Measurements from ENCODE around the gene PCDHA8. TPM values are rescaled to one million over a fixed set of nuclear protein-coding genes. Genes with fewer than 3 reads are reported as not detected.

The PCDHA8 gene
- total and polyA plus RNA-seq, 10 donors = 0.11 to 0.52 (median 0.25) TPM; not detected in 5

DNA sequence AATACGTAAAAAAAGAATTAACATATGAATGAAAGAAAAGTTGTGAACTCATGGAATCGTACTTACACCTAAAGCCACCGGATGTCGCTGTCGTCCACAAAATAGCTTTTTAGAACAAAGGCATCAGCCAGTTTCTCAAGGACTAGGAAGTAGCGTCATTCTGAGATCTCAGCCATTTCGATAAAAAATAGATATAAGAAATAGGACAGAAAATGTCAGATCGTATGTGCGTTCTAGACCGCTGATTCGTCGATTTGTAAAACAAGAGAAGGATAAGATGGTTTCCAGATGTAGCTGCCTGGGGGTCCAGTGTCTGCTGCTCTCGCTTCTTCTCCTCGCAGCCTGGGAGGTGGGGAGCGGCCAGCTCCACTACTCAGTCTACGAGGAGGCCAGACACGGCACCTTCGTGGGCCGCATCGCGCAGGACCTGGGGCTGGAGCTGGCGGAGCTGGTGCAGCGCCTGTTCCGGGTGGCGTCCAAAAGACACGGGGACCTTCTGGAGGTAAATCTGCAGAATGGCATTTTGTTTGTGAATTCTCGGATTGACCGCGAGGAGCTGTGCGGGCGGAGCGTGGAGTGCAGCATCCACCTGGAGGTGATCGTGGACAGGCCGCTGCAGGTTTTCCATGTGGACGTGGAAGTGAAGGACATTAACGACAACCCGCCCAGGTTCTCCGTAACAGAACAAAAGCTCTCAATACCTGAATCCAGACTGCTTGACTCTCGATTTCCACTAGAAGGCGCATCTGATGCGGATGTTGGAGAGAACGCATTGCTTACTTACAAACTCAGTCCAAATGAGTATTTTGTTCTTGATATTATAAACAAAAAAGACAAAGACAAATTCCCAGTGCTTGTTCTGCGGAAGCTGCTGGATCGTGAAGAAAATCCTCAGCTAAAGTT lies 15.0 kb downstream of the PCDHA8 start, which contains the start of gene PCDHA10:
TSS of gene PCDHA10 (plus strand) at position 126 of the 903 bp plus-strand sequence. CDS start at position 278, 152 bp downstream.
- Histone ChIP-seq H3K4me3 (peak within 1 kb of the TSS in 2 of 8 donors; percentile 27 to 43), H3K4me1 (no peaks in the 10 kb centered on the region), H3K27ac (no peak within 1 kb of the TSS), H3K27me3 (replicated peaks in 1 of 7) (peaks cover 0 to 64% (median 6%) of the 10 kb centered on the region in 7 donors), H3K36me3 (no peaks in the 10 kb centered on the region), H3K9me3 (peaks cover 0 to 62% (median 37%) of the 10 kb centered on the region in 8 donors)
- WGBS, 5 donors = 24 to 37% (median 29%) methylated on average over 37 to 44 of the region's 44 CpGs; no CpG with 5 or more reads in 1 of the 5 donors
- DNase-seq = no peak
- intact Hi-C loops (cut with DNase I; ENCODE audit: low total_unique reads) = no loop called here
- TF ChIP-seq POLR2AphosphoS5 (IDR thresholded peaks at IDR 0.05) = no peak
- TF ChIP-seq, protein P1, sequence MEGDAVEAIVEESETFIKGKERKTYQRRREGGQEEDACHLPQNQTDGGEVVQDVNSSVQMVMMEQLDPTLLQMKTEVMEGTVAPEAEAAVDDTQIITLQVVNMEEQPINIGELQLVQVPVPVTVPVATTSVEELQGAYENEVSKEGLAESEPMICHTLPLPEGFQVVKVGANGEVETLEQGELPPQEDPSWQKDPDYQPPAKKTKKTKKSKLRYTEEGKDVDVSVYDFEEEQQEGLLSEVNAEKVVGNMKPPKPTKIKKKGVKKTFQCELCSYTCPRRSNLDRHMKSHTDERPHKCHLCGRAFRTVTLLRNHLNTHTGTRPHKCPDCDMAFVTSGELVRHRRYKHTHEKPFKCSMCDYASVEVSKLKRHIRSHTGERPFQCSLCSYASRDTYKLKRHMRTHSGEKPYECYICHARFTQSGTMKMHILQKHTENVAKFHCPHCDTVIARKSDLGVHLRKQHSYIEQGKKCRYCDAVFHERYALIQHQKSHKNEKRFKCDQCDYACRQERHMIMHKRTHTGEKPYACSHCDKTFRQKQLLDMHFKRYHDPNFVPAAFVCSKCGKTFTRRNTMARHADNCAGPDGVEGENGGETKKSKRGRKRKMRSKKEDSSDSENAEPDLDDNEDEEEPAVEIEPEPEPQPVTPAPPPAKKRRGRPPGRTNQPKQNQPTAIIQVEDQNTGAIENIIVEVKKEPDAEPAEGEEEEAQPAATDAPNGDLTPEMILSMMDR (IDR thresholded peaks at IDR 0.05 in 8 of 11, conservative IDR thresholded peaks at IDR 0.05 in 3 of 11) = peak in 1 of 11 experiments; percentile 25

DNA sequence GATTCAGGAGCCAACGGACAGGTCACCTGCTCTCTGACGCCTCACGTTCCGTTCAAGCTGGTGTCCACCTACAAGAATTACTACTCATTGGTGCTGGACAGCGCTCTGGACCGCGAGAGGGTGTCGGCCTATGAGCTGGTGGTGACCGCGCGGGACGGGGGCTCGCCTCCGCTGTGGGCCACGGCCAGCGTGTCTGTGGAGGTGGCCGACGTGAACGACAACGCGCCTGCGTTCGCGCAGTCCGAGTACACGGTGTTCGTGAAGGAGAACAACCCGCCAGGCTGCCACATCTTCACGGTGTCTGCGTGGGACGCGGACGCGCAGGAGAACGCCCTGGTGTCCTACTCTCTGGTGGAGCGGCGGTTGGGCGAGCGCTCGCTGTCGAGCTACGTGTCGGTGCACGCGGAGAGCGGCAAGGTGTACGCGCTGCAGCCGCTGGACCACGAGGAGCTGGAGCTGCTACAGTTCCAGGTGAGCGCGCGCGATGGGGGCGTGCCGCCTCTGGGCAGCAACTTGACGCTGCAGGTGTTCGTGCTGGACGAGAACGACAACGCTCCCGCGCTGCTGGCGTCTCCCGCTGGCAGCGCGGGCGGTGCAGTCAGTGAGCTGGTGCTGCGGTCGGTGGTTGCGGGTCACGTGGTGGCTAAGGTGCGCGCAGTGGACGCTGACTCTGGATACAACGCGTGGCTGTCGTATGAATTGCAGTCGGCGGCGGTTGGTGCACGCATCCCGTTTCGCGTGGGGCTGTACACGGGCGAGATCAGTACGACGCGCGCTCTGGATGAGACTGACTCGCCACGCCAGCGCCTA lies 16.4 kb downstream of the PCDHA8 start:
- TF ChIP-seq POLR2A (IDR thresholded peaks at IDR 0.05) (no peak), POLR2AphosphoS5 (IDR thresholded peaks at IDR 0.05) (no peak)
- TF ChIP-seq, protein P1 (IDR thresholded peaks at IDR 0.05 in 8 of 11, conservative IDR thresholded peaks at IDR 0.05 in 3 of 11) = no peak
- peaks cover 0 to 70% (median 50%) of the 10 kb centered on the region in 8 donors for H3K9me3 ChIP-seq

DNA sequence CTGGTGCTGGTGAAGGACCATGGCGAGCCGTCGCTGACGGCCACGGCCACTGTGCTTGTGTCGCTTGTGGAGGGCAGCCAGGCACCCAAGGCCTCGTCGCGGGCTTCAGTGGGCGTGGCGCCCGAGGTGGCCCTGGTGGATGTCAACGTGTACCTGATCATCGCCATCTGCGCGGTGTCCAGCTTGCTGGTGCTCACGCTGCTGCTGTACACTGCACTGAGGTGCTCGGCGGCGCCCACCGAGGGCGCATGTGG lies 16.9 kb downstream of the PCDHA8 start:
- DNase-seq = no peak
- TF ChIP-seq POLR2AphosphoS5 (IDR thresholded peaks at IDR 0.05) (no peak), POLR2A (IDR thresholded peaks at IDR 0.05) (no peak)
- TF ChIP-seq, protein P1 (IDR thresholded peaks at IDR 0.05 in 8 of 11, conservative IDR thresholded peaks at IDR 0.05 in 3 of 11) = no peak
- peaks cover 0 to 73% (median 6%) of the 10 kb centered on the region in 7 donors for H3K27me3 ChIP-seq (replicated peaks in 1 of 7)
- no peaks in the 10 kb centered on the region for H3K4me1 ChIP-seq
- no peaks in the 10 kb centered on the region for H3K36me3 ChIP-seq
- intact Hi-C loops (cut with DNase I; ENCODE audit: low total_unique reads) = no loop called here
- no peak overlapping the region for H3K27ac ChIP-seq
- H3K9me3 ChIP-seq = peaks cover 0 to 71% (median 54%) of the 10 kb centered on the region in 8 donors
- no peak overlapping the region for H3K4me3 ChIP-seq
- 57 to 72% (median 61%) methylated on average over 5 to 22 of the region's 22 CpGs; no CpG with 5 or more reads in 1 of the 5 donors for WGBS, 5 donors

More for the DNA sequence above, 16.4 kb downstream of the PCDHA8 start:
- H3K36me3 ChIP-seq = no peaks in the 10 kb centered on the region
- no peak overlapping the region for H3K27ac ChIP-seq
- no peak overlapping the region for H3K4me3 ChIP-seq
- WGBS, 5 donors = 57 to 67% (median 66%) methylated on average over 62 to 94 of the region's 94 CpGs; no CpG with 5 or more reads in 1 of the 5 donors
- intact Hi-C loops (cut with DNase I; ENCODE audit: low total_unique reads) = no loop called here
- H3K4me1 ChIP-seq = no peaks in the 10 kb centered on the region
- no peak for DNase-seq
- H3K27me3 ChIP-seq (replicated peaks in 1 of 7) = peaks cover 0 to 73% (median 6%) of the 10 kb centered on the region in 7 donors

Measured in spleen (tissue), 11 donors.